ENCODE results near the gene COL18A1.

COL18A1 gene

GRCh38 chr21:45405819-45406762 is 1.1 kb downstream of the COL18A1 start:
- no peak for DNase-seq (ENCODE audit: low spot score)
- TF ChIP-seq CTCF (IDR thresholded peaks at IDR 0.05; ENCODE audit: extremely low read depth, insufficient read depth, missing control alignments), result no peak
- in situ Hi-C loops (cut with MboI; ENCODE audit: low pct_unique_long_range_greater_than_20kb, low sequenced_read_pairs, unreplicated experiment), result no loop called here

GRCh38 chr21:45406801-45407628 is 2.0 kb downstream of the COL18A1 start:
- in situ Hi-C loops (cut with MboI; ENCODE audit: low pct_unique_long_range_greater_than_20kb, low sequenced_read_pairs, unreplicated experiment), result no loop called here
- TF ChIP-seq CTCF (IDR thresholded peaks at IDR 0.05; ENCODE audit: extremely low read depth, insufficient read depth, missing control alignments), result no peak
- no peak for DNase-seq (ENCODE audit: low spot score)

GRCh38 chr21:45407629-45408247 is 2.8 kb downstream of the COL18A1 start:
- no peak for DNase-seq (ENCODE audit: low spot score)
- TF ChIP-seq CTCF (IDR thresholded peaks at IDR 0.05; ENCODE audit: extremely low read depth, insufficient read depth, missing control alignments), result no peak
- in situ Hi-C loops (cut with MboI; ENCODE audit: low pct_unique_long_range_greater_than_20kb, low sequenced_read_pairs, unreplicated experiment), result no loop called here

- in situ Hi-C loops (cut with MboI; ENCODE audit: low pct_unique_long_range_greater_than_20kb, low sequenced_read_pairs, unreplicated experiment), result no loop called here
- no peak for TF ChIP-seq CTCF (IDR thresholded peaks at IDR 0.05; ENCODE audit: extremely low read depth, insufficient read depth, missing control alignments)
- DNase-seq (ENCODE audit: low spot score), result no peak
Observed at GRCh38 chr21:45408271-45408791, 3.4 kb downstream of the COL18A1 start.

GRCh38 chr21:45408801-45409261 is 3.9 kb downstream of the COL18A1 start:
- TF ChIP-seq CTCF (IDR thresholded peaks at IDR 0.05; ENCODE audit: extremely low read depth, insufficient read depth, missing control alignments), result no peak
- DNase-seq (ENCODE audit: low spot score), result no peak
- in situ Hi-C loops (cut with MboI; ENCODE audit: low pct_unique_long_range_greater_than_20kb, low sequenced_read_pairs, unreplicated experiment), result no loop called here
